Hematopoietic multipotent progenitor cell (in vitro differentiated cells): ENCODE results near the gene CMSS1. TPM values are rescaled to one million over a fixed set of nuclear protein-coding genes. Genes with fewer than 3 reads are reported as not detected.

Experiments
- DNase-seq, 3 donors: peaks; one replicate each; pipeline ENCODE4 v3.0.0-alpha.2; 2011 to 2015; ENCODE audit warnings: low read depth in 2 of 3, low spot score in 2 of 3
- total RNA-seq: library from RNA; depleted of rRNA; stranded (reverse); fragments of >200 nt; gene quantifications from one replicate; pipeline ENCODE4 v1.2.3, GENCODE V29; 2012

CMSS1 gene
- total RNA-seq, 1 donor: 3.2 TPM

DNA sequence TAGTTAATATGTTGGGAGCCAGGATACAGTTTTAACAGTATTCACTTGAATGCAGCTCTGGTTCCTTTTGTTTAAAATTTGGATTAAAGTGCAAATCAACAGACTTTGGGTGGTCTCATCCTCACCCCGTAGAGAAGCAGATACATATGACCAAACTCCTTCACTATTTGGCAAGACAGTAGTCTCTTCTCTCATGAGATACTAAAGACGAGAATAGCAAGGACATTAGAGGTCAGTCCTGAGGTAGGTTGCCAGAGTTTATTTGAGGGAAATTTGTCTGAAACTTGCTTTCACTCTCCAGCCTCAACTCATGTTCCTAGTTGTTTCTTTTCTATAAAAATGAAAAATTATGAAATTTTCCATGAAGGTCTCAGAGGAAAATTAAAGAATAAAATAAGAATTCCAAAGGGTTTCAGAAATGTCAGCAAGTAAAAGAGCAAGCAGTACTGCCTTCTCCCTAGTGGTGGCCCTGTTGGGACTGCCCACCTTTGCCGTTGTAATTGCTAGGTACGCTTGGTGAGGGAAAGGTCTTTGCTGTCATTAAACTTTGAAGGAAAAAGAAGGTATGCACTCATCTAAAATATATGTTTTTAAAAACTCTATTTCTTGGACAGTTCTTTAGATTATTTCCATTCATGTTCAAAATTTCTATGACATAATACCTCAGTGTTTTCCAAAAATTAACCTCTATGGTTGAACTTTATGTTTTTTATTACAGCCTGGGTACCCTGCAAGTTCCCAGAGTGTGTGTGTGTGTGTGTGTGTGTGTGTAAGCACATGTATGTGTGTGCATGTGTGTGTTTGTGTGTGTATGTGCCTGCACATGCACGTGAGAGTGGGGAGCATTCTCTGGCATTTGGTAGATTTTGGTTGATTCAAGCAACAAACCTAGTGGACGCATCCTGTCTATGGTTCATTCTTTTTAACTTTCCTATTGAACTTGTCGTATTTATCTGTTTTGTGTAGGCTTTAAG, 111.4 kb downstream of the CMSS1 start:
- DNase-seq: no peak

DNA sequence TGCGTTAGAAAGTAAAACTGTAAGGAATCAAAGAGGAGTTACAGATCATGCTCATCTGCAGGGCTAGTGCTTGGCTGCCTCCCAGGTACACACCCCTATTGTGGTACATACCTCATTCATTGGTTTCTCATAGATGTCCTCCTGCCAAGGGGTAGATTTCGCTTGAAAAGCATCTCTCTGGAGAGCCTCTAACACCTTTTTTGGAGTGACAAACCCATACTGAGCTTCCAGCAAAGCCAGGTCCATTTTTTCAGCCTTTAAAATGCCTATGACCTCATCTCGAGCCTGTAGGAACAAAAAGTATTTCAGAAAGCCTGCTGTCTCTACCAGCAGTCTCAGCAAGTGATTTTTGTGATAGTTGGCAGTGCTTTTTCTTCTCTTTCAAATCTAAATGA, 112.1 kb downstream of the CMSS1 start:
- DNase-seq: no peak

DNA sequence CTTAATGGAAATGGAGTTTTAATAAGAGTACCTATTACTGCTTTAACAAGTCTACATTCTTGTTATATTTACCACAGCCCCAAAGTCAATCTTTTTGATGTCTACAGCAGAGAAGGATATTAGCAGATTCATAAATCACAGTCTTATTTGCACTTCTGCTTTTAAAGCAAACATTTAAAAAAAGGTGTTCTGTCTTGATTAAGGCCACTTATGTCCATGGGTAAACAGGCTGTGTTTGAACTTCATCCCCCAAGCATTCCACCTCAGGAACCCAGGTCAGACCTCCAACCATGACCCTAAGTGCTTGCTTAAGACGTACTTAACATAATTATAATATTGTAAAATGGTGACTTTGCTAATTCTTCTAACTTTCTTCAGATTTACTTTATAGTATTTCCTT, 113.4 kb downstream of the CMSS1 start:
- no peak for DNase-seq

DNA sequence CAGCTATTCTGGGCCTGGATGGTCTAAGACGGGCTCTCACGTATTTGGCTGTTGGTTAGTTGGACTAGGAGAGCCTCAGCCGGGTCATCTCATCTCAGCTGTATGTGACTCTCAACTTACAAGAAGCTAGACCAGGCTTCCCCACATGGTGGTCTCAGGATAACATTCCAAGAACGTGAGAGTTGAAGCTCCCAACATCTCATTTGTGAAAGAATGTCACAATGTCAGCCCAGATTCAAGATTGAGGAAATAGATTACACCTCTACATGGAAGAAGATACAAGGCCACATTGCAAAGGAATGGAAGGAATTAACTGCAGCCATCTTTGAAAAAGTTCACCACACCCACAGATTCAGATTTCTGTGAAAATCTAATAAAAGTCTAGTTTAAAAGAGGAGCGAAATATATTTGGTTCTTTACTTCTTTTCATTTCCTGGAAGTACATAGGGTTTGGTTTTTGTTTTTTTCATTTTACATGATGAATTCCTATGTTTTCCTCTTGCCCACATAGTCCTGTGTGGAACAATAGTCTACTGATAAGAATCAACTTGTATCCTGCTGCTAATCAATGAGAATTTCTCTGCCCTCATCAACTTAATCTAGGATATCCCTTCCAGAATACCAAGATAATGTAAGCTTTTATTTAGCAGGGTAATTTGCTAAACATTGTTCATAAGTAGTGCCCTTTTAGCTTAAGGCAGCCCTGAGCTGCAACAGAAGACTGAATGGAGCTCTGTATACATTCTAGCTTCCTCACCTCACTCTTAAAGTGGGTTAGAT, 116.5 kb downstream of the CMSS1 start:
- no peak for DNase-seq

- no peak for DNase-seq
These were observed 117.5 kb downstream of the CMSS1 start for GRCh38 chr3:99934975-99935797.

DNA sequence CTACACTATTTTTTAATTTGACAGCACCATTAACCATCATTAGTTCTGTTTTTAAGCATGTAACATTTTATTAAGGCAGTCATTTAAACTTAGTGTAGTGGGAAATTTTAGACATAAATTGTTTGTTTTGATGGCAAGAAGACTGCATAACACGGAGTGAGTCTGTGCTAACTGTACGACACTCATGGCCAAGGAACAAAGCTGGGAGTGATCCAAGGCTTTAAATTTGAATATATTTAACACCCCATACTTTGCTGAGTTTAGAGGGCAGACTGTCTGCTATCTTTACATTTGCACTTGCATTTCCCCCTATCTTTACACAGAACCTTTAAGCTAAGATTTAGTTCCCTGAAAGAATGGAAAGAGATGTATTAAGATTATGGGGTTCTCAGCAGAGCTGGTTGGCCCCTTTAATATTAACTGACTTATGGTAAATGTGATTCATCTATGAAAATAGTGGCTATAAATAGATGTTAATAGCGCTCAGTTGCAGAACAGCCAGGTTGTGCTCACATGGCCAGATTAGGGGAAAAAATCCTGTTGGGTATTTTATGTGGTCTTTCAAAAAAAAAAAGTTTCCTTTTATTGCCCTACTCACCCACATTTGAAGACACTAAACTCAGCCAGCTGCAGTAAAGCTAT, 120.7 kb downstream of the CMSS1 start:
- DNase-seq: no peak

GRCh38 chr3:99939876-99940275, 122.2 kb downstream of the CMSS1 start:
- DNase-seq: no peak

DNA sequence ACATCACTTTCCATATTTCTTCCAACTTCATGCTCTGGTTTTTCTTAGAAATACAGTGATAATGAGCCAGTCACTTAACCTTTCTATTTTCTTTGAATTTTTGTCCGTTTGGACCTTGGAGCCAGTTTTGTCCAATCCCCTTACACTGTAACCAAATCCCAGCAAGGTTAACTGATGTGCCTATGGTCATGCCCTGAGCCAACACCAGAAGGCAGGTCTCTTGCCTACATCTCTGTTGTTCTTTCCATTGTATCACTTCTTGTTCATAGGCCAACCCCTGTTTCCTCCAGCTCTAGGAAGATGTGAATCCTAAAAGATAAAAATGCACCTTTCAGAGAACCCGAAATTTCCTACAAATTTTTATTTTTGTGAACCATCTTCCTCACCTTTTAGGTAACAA, 122.7 kb downstream of the CMSS1 start:
- no peak for DNase-seq

GRCh38 chr3:99941211-99941610, 123.5 kb downstream of the CMSS1 start:
- DNase-seq: no peak

DNA sequence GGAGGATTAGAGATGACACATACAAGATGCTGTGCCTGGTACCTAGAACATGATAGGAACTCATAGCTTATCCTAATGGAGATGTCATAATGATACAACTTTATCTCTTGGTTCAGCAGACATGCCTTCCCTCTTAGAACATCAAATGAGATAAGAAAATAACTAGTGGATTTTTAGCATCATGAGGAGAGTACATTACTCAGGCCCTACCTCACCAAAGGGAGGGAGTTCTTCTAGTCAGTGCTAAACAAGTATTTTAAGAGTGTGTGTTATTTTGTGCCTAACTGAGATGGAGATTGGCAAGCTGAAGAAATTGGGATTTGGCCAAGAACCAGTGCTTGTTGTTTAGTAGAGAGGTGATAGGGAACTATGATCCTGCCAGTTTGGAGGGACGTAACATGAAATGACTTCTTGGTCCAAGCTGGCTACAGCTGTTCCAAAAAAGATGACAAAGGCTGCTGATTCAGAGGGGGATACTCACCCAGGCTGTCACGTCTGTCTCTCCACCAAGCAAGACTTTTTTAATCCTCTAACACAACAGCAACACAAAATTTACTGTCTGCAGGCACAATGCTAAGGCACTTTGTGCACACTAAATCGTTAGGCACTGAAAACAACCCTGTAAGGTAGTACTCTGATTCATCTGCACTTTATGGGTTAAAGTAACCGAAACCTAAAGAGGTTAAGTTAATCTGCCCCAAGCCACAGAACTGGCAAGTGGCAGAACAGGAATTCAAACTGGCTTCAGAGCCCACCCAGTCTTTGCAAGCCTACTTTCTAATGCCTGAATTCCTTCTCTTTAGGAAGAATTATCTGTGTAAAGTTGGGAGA, 126.5 kb downstream of the CMSS1 start:
- no peak for DNase-seq

- no peak for DNase-seq
These were observed 127.8 kb downstream of the CMSS1 start for GRCh38 chr3:99945328-99945995.

DNA sequence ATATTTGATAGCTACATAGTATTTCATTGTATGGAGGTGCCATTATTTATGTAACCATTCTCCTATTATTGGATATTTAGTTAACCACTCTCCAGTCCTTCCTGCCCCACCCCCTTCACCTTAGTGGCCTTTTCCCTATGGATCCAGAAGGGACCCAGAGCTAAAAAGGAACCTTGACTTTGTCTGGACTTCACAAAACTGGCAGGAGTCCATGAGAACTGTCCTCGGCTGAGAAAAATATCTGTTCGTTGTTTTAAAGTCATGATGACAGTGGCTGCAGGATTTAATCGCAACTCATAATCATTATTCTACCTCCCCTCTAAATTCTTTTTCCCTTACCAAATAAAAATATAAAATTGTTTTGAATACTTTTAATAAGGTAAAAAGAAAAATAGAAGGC, 129.7 kb downstream of the CMSS1 start:
- no peak for DNase-seq

- DNase-seq: no peak
These were observed 130.9 kb downstream of the CMSS1 start for GRCh38 chr3:99948467-99949089.

GRCh38 chr3:99949956-99950670, 132.5 kb downstream of the CMSS1 start:
- DNase-seq: no peak

GRCh38 chr3:99950921-99951320, 133.3 kb downstream of the CMSS1 start:
- DNase-seq: no peak

GRCh38 chr3:99951701-99952100, 134.0 kb downstream of the CMSS1 start:
- no peak for DNase-seq

DNA sequence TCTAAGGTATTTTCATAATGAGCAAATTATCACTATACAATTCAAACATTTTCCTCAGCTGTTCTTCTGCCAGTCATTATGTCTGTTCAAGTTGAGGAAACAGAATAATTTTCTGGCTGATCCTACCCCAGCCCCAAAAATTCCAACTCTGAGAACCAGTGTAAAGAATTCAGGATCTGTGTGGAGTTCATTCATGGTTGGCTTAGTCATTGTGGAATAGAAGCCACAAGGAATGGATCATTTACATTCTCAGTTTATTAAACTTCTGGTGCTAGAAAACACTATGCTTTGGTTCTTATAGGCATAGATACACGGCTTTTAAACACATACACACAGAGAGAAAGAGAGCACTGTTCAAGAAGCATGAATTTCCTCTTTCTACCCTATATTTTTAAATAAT, 134.6 kb downstream of the CMSS1 start:
- DNase-seq: no peak

- no peak for DNase-seq
These were observed 135.9 kb downstream of the CMSS1 start for GRCh38 chr3:99953596-99953995.
